Ishikawa (cell line): ENCODE results near the gene RALGAPA2.

Source experiments
- CEBPB ChIP-seq: IDR thresholded peaks from 2 replicates; pipeline ENCODE4 v1.6.1; 2012
- EGR1 ChIP-seq: IDR thresholded peaks from 2 replicates; pipeline ENCODE4 v1.6.1; 2012
- EP300 ChIP-seq: IDR thresholded peaks from 2 replicates; pipeline ENCODE4 v1.6.1; 2012; ENCODE audit warnings: borderline replicate concordance
- RAD21 ChIP-seq: IDR thresholded peaks from 2 replicates; pipeline ENCODE4 v1.6.1; 2012; ENCODE audit warnings: low read depth
- TAF1 ChIP-seq: IDR thresholded peaks from 2 replicates; pipeline ENCODE4 v1.6.1; 2012; ENCODE audit warnings: low read depth, mild to moderate bottlenecking
- TCF12 ChIP-seq: IDR thresholded peaks from 2 replicates; pipeline ENCODE4 v1.6.1; 2012; ENCODE audit warnings: low read depth
- TEAD4 ChIP-seq: IDR thresholded peaks from 2 replicates; pipeline ENCODE4 v1.6.1; 2012
- YY1 ChIP-seq: IDR thresholded peaks from 2 replicates; pipeline ENCODE4 v1.6.1; 2012; ENCODE audit warnings: low read depth
- ZBTB7A ChIP-seq: IDR thresholded peaks from 2 replicates; pipeline ENCODE4 v1.6.1; 2012; ENCODE audit warnings: low read depth
- TF ChIP-seq, protein P1 (sequence below): IDR thresholded peaks from 2 replicates; pipeline ENCODE4 v1.6.1; 2012; ENCODE audit warnings: low read depth, mild to moderate bottlenecking
- TF ChIP-seq, protein P2 (sequence below): IDR thresholded peaks from 2 replicates; pipeline ENCODE4 v1.6.1; 2012
- TF ChIP-seq, protein P3 (sequence below): IDR thresholded peaks from 2 replicates; pipeline ENCODE4 v1.6.1; 2012

DNA sequence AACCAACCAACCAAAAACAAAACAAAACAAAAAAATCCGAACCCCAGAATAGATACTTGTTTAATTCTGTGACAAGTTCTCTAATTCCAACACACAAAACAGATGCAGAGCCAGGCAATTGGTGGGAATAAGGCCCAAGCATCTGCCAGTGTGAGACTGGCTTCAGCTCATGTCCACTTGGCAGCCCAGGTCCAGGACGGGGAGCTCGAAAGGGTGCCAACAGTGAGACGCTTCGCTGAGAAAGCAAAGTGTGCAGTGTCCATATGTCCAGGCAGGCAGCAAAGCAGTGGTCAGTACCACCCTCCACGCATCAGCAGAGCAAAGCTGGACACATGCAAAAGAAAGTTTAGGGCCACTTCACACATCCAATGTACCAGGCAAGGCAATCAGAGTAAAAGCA, 102.9 kb downstream of the RALGAPA2 start:
- TF ChIP-seq TCF12 (no peak), EP300 (no peak), RAD21 (no peak), EGR1 (no peak), CEBPB (no peak), ZBTB7A (no peak), YY1 (no peak), TEAD4 (no peak), TAF1 (no peak)
- TF ChIP-seq, protein P1, sequence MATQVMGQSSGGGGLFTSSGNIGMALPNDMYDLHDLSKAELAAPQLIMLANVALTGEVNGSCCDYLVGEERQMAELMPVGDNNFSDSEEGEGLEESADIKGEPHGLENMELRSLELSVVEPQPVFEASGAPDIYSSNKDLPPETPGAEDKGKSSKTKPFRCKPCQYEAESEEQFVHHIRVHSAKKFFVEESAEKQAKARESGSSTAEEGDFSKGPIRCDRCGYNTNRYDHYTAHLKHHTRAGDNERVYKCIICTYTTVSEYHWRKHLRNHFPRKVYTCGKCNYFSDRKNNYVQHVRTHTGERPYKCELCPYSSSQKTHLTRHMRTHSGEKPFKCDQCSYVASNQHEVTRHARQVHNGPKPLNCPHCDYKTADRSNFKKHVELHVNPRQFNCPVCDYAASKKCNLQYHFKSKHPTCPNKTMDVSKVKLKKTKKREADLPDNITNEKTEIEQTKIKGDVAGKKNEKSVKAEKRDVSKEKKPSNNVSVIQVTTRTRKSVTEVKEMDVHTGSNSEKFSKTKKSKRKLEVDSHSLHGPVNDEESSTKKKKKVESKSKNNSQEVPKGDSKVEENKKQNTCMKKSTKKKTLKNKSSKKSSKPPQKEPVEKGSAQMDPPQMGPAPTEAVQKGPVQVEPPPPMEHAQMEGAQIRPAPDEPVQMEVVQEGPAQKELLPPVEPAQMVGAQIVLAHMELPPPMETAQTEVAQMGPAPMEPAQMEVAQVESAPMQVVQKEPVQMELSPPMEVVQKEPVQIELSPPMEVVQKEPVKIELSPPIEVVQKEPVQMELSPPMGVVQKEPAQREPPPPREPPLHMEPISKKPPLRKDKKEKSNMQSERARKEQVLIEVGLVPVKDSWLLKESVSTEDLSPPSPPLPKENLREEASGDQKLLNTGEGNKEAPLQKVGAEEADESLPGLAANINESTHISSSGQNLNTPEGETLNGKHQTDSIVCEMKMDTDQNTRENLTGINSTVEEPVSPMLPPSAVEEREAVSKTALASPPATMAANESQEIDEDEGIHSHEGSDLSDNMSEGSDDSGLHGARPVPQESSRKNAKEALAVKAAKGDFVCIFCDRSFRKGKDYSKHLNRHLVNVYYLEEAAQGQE, result no peak
- TF ChIP-seq, protein P2, sequence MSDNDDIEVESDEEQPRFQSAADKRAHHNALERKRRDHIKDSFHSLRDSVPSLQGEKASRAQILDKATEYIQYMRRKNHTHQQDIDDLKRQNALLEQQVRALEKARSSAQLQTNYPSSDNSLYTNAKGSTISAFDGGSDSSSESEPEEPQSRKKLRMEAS, result no peak
- TF ChIP-seq, protein P3, sequence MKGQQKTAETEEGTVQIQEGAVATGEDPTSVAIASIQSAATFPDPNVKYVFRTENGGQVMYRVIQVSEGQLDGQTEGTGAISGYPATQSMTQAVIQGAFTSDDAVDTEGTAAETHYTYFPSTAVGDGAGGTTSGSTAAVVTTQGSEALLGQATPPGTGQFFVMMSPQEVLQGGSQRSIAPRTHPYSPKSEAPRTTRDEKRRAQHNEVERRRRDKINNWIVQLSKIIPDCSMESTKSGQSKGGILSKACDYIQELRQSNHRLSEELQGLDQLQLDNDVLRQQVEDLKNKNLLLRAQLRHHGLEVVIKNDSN, result no peak
